Epithelial cell of esophagus (primary cell): Measurements from ENCODE around the gene CLCN7.

Source experiments
- DNase-seq: peaks from one replicate; pipeline ENCODE4 v3.0.0; 2010; ENCODE audit warnings: low read depth
- H3K4me3 ChIP-seq: 2 replicates; pipeline ENCODE4 v1.5.1; 2011; ENCODE audit warnings: mild to moderate bottlenecking, low read length, control low read depth
- TF ChIP-seq, protein P1 (sequence below): IDR thresholded peaks from 2 replicates; pipeline ENCODE4 v1.5.1; 2011; ENCODE audit warnings: low read depth, mild to moderate bottlenecking, low read length, control low read depth, inconsistent platforms; ENCODE audit not compliant: insufficient read depth; ENCODE audit errors: missing control alignments

CLCN7 gene

DNA sequence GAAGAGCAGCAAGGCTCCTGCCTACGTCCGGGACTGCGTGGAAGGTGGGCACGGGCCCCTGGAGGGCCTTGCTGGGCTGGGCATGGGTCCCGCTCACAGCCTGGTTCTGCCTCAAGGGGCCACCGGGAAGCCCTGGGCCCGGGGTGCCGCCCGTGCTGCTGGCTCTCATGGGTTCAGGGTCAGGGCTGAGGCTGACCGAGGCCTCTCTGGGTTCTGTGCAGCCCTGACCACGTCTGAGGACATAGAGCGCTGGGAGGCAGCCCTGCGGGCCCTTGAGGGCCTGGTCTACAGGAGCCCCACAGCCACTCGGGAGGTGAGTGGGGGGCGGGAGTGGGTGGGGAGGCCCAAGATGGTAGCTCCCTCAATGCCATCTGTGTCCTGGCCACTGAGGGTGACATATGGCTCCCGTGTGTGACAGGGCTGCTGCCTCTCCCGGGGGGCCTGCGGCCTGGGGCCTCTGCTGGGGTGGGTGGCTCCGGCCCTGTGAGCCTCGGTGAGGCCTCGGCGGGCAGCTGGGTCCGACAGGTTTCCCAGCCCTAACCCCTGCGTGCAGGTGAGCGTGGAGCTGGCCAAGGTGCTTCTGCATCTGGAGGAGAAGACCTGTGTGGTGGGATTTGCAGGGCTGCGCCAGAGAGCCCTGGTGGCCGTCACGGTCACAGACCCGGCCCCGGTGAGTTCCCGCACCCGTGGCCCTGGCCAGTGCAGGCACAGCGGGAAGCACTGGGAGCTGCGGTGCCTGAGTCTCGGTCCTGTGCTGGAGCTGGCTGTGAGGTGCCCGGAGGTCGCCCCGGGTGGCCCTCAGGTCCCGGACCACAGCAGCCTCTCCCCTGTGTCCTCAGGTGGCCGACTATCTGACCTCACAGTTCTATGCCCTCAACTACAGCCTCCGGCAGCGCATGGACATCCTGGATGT, 27.5 kb upstream of the CLCN7 start:
- TF ChIP-seq, protein P1, sequence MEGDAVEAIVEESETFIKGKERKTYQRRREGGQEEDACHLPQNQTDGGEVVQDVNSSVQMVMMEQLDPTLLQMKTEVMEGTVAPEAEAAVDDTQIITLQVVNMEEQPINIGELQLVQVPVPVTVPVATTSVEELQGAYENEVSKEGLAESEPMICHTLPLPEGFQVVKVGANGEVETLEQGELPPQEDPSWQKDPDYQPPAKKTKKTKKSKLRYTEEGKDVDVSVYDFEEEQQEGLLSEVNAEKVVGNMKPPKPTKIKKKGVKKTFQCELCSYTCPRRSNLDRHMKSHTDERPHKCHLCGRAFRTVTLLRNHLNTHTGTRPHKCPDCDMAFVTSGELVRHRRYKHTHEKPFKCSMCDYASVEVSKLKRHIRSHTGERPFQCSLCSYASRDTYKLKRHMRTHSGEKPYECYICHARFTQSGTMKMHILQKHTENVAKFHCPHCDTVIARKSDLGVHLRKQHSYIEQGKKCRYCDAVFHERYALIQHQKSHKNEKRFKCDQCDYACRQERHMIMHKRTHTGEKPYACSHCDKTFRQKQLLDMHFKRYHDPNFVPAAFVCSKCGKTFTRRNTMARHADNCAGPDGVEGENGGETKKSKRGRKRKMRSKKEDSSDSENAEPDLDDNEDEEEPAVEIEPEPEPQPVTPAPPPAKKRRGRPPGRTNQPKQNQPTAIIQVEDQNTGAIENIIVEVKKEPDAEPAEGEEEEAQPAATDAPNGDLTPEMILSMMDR: no peak
- no peak overlapping the region for H3K4me3 ChIP-seq
- no peak for DNase-seq

DNA sequence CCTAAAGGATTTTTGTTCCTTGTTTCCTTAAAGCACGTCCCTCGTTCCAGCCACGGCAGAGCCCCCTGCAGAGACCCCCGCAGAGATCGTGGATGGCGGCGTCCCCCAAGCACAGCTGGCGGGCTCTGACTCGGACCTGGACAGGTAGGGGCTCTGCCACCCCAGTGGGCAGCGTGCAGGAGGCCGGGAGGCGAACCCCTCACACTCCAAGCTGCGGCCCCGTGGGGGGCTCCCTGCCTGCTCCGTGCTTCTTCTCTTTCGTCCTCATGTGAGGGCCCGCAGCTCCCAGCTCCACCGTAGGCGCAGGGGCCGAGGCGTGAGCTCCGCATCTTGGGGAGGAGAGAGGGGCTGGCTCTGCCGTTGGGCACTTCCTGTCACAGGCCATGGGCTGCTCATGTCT, 26.8 kb upstream of the CLCN7 start:
- no peak for DNase-seq
- TF ChIP-seq, protein P1: no peak
- H3K4me3 ChIP-seq: no peak overlapping the region

- TF ChIP-seq, protein P1: no peak
- H3K4me3 ChIP-seq: no peak overlapping the region
- DNase-seq: no peak
Measured at GRCh38 chr16:1500465-1501150, 25.8 kb upstream of the CLCN7 start.

DNA sequence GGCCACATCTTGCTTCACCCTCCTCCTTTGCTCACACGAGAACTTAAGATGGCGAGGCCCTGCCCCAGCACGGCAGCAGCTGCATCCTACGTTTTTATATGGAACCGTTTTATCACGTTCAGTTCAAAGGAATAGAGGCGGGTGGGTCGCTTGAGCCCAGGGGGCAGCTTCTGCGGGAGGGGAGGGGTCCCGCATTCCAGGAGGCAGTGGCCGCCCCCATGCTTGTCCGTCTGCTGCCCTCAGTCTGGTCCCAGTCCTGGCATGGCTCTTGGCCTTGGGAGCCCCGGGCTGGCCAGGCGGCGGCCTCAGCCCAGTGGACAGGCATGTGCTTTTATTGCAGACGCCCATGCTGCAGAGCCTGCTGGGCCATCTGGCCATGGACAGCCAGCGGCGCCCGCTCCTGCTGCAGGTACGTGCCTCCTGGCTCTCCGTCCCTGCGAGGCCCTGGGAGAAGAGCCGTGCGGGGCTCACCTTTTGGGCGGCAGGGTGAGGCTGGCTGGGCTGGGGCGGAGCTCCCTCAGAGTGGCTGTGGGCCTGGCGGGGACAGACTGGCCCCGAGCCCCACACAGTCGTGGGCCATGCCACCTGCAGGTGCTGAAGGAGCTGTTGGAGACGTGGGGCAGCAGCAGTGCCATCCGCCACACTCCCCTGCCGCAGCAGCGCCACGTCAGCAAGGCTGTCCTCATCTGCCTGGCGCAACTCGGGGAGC, 25.1 kb upstream of the CLCN7 start:
- DNase-seq: no peak

DNA sequence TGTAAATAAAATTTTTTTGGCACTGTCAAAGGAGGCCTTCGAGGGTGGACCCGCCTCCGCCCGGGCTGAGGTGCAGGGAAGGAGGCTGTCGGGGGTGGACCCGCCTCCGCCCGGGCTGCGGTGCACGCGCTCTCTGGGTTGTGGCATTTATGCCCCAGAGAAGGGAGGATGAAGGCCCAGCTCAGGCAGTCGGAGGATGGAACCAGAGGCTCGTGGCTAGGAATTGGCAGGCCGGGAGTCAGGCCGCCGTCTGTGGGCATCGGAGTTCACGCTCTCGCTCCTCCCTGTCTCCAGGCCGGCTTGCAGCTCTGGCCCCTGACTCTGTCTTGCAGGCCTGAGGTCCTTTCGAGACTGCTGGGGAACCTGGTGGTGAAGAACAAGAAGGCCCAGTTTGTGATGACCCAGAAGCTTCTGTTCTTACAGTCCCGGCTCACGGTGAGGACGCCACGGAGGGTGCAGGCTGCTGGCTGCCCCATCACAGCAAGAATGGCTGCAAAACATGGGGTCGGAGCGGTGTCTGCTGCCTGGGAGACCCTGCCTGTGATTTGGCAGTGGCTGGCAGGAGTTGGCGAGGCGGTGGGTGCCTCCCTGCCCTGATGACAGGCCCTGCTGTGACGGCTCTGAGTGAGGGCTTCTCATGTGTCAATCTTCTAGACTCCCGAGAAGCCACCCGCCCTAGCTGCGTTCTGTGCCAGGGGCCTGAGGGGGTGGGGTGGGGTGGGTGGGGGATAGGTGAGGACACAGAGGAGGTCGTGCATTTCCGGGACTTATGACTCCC, 24.3 kb upstream of the CLCN7 start:
- TF ChIP-seq, protein P1: no peak
- DNase-seq: no peak

More for the DNA sequence above, 25.1 kb upstream of the CLCN7 start:
- H3K4me3 ChIP-seq: no peak overlapping the region
- TF ChIP-seq, protein P1: no peak

DNA sequence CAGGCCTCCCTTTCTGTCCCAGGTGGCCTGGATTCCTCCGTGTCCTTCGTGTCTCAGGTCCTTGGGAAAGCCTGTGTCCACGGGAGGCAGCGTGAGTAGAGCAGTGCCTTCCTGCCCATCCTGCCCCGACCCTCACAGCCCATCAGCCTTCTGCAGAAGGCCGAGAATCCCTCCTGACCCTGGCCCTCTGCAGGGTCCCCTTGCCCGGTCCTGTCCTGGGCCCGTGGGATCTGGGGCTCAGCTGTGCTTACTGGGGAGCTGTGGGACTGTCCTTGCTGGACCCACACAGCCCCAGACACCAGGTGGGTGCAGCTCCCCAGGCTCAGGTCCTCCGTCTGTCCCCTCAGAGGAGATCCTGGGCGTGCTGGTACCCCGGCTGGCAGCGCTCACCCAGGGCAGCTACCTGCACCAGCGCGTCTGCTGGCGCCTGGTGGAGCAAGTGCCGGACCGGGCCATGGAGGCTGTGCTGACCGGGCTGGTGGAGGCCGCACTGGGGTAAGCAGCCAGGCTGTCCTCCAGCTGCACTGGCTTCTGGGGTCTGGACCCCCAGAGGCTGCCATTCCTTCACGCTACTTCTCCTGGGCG, 22.3 kb upstream of the CLCN7 start:
- H3K4me3 ChIP-seq: no peak overlapping the region
- no peak for DNase-seq
- TF ChIP-seq, protein P1: no peak

More for the DNA sequence above, 24.3 kb upstream of the CLCN7 start:
- no peak overlapping the region for H3K4me3 ChIP-seq
